ENCODE measurements around the gene TRPV6. TPM values are rescaled to one million over a fixed set of nuclear protein-coding genes. Genes with fewer than 3 reads are reported as not detected.

The TRPV6 gene
- 1 to 10 TPM in 2 of 6 donors, under 1 TPM in 4; 0.23 to 1.5 (median 0.68) TPM for total RNA-seq

GRCh38 chr7:142885311-142886230 is at the start of gene TRPV6:
Gene TRPV6, minus strand, starts transcription at chr7:142885745.
- peak; percentile 55 to 84 for ATAC-seq (ENCODE audit: low FRiP score in 2 of 2)
- H3K36me3 ChIP-seq = no peaks in the 10 kb centered on the region
- no peaks in the 10 kb centered on the region for H3K9me3 ChIP-seq
- no peaks in the 10 kb centered on the region for H3K4me1 ChIP-seq
- WGBS, 2 donors = 54 to 72% methylated on average over 12 to 15 of the region's 16 CpGs
- no peak for TF ChIP-seq EP300 (IDR thresholded peaks at IDR 0.05)
- TF ChIP-seq POLR2A (IDR thresholded peaks at IDR 0.05) = no peak
- TF ChIP-seq CTCF (IDR thresholded peaks at IDR 0.05) = no peak
- no peak for TF ChIP-seq POLR2AphosphoS5 (IDR thresholded peaks at IDR 0.05)
- no peak within 1 kb of the TSS for H3K27ac ChIP-seq
- no peak within 1 kb of the TSS for H3K4me3 ChIP-seq
- DNase-seq = peak; percentile 58 to 83
- no peaks in the 10 kb centered on the region for H3K27me3 ChIP-seq

GRCh38 chr7:142934056-142934455 is 48.5 kb upstream of the TRPV6 start:
- H3K9me3 ChIP-seq = no peaks in the 10 kb centered on the region
- TF ChIP-seq CTCF (IDR thresholded peaks at IDR 0.05) (no peak), POLR2A (IDR thresholded peaks at IDR 0.05) (no peak), EP300 (IDR thresholded peaks at IDR 0.05) (no peak)
- no peak overlapping the region for H3K27ac ChIP-seq
- WGBS, 2 donors = 78 to 84% methylated on average over 11 to 12 of the region's 12 CpGs
- no peaks in the 10 kb centered on the region for H3K36me3 ChIP-seq
- ATAC-seq (ENCODE audit: low FRiP score in 2 of 2) (no peak), DNase-seq (no peak)
- H3K4me3 ChIP-seq = no peak overlapping the region
- no peaks in the 10 kb centered on the region for H3K27me3 ChIP-seq
- H3K4me1 ChIP-seq = no peaks in the 10 kb centered on the region

- no peak for TF ChIP-seq EP300 (IDR thresholded peaks at IDR 0.05)
- no peak for TF ChIP-seq POLR2AphosphoS5 (IDR thresholded peaks at IDR 0.05)
- TF ChIP-seq POLR2A (IDR thresholded peaks at IDR 0.05) = no peak
- no peak for TF ChIP-seq CTCF (IDR thresholded peaks at IDR 0.05)
- Histone ChIP-seq H3K4me1 (no peaks in the 10 kb centered on the region), H3K36me3 (no peaks in the 10 kb centered on the region), H3K4me3 (no peak within 1 kb of the TSS), H3K27ac (no peak within 1 kb of the TSS), H3K9me3 (no peaks in the 10 kb centered on the region), H3K27me3 (no peaks in the 10 kb centered on the region)
- ATAC-seq (ENCODE audit: low FRiP score in 2 of 2) (no peak), DNase-seq (no peak)
- WGBS, 2 donors = 68 to 73% methylated on average over 4 of the region's 4 CpGs
These were observed 48.1 kb upstream of the TRPV6 start, which contains the start of gene TRPV5 for GRCh38 chr7:142933624-142934023. Gene TRPV5, minus strand, starts transcription at chr7:142933746. Its CDS starts 287 bp downstream, at chr7:142933459.

- 85 to 91% methylated on average over 7 of the region's 7 CpGs for WGBS, 2 donors
These were observed 47.5 kb upstream of the TRPV6 start for GRCh38 chr7:142933092-142933475.

GRCh38 chr7:142932386-142933091 is 47.0 kb upstream of the TRPV6 start:
- no peaks in the 10 kb centered on the region for H3K27me3 ChIP-seq
- no peak for DNase-seq
- no peaks in the 10 kb centered on the region for H3K9me3 ChIP-seq
- no peaks in the 10 kb centered on the region for H3K36me3 ChIP-seq
- no peak for ATAC-seq (ENCODE audit: low FRiP score in 2 of 2)
- TF ChIP-seq CTCF (IDR thresholded peaks at IDR 0.05) (no peak), EP300 (IDR thresholded peaks at IDR 0.05) (no peak), POLR2AphosphoS5 (IDR thresholded peaks at IDR 0.05) (no peak), POLR2A (IDR thresholded peaks at IDR 0.05) (no peak)
- no peak overlapping the region for H3K4me3 ChIP-seq
- WGBS, 2 donors = 72 to 80% methylated on average over 4 to 5 of the region's 5 CpGs
- H3K4me1 ChIP-seq = no peaks in the 10 kb centered on the region
- H3K27ac ChIP-seq = no peak overlapping the region

More at GRCh38 chr7:142933092-142933475, 47.5 kb upstream of the TRPV6 start:
- DNase-seq = no peak
- H3K27ac ChIP-seq = no peak overlapping the region
- no peak for ATAC-seq (ENCODE audit: low FRiP score in 2 of 2)
- H3K4me3 ChIP-seq = no peak overlapping the region
- TF ChIP-seq POLR2AphosphoS5 (IDR thresholded peaks at IDR 0.05) = no peak
- no peak for TF ChIP-seq EP300 (IDR thresholded peaks at IDR 0.05)
- H3K36me3 ChIP-seq = no peaks in the 10 kb centered on the region
- no peaks in the 10 kb centered on the region for H3K27me3 ChIP-seq
- no peaks in the 10 kb centered on the region for H3K9me3 ChIP-seq
- H3K4me1 ChIP-seq = no peaks in the 10 kb centered on the region
